GM12878 (cell line): Measurements from ENCODE around the gene KLHDC1. TPM values are rescaled to one million over a fixed set of nuclear protein-coding genes. Genes with fewer than 3 reads are reported as not detected.

Experiments
- BCL3 ChIP-seq: IDR thresholded peaks from 2 replicates; pipeline ENCODE4 v1.6.1; 2011; ENCODE audit warnings: borderline replicate concordance, low read depth, mild to moderate bottlenecking, moderate library complexity, low read length; ENCODE audit not compliant: insufficient read depth, poor library complexity, severe bottlenecking
- CBFB ChIP-seq: IDR thresholded peaks from 2 replicates; pipeline ENCODE4 v1.6.1; 2016; ENCODE audit warnings: antibody characterized with exemption, low read depth
- E2F8 ChIP-seq: fragments of 450-650 bp; IDR thresholded peaks from 2 replicates; pipeline ENCODE4 v1.6.1; 2018; ENCODE audit warnings: mild to moderate bottlenecking, low read depth, moderate library complexity; ENCODE audit not compliant: partially characterized antibody
- ETV6 ChIP-seq, 2 experiments: fragments of 450-650 bp in 1 of 2; IDR thresholded peaks in 1 of 2; conservative IDR thresholded peaks in 1 of 2; 2 replicates each; pipeline ENCODE4 v1.6.1; 2014; ENCODE audit warnings: antibody characterized with exemption in 1 of 2, borderline replicate concordance in 1 of 2, low read depth in 1 of 2, mild to moderate bottlenecking in 1 of 2, moderate library complexity in 1 of 2
- POLR2AphosphoS5 ChIP-seq: IDR thresholded peaks from 2 replicates; pipeline ENCODE4 v1.6.1; 2011; ENCODE audit warnings: mild to moderate bottlenecking, low read length, inconsistent platforms
- RB1 ChIP-seq: fragments of 450-650 bp; formaldehyde crosslinking; IDR thresholded peaks from 2 replicates; pipeline ENCODE4 v1.6.1; 2017; ENCODE audit warnings: mild to moderate bottlenecking, borderline replicate concordance
- SIN3A ChIP-seq: IDR thresholded peaks from 2 replicates; pipeline ENCODE4 v1.6.1; 2012; ENCODE audit warnings: low read depth, low read length, improper control_type of control experiment
- YBX1 ChIP-seq: fragments of 450-650 bp; IDR thresholded peaks from 2 replicates; pipeline ENCODE4 v1.6.1; 2016; ENCODE audit warnings: antibody characterized with exemption
- ZBTB33 ChIP-seq: fragments of 450-650 bp; IDR thresholded peaks from 2 replicates; pipeline ENCODE4 v1.6.1; 2017; ENCODE audit warnings: mild to moderate bottlenecking
- ZNF207 ChIP-seq: fragments of 450-650 bp; IDR thresholded peaks from 2 replicates; pipeline ENCODE4 v1.6.1; 2014; ENCODE audit warnings: antibody characterized with exemption, mild to moderate bottlenecking, borderline replicate concordance
- ZNF592 ChIP-seq: fragments of 450-650 bp; IDR thresholded peaks from 2 replicates; pipeline ENCODE4 v1.6.1; 2017; ENCODE audit warnings: mild to moderate bottlenecking, moderate library complexity
- polyA plus RNA-seq, 11 experiments: library from polyadenylated mRNA; depleted of rRNA in 4 of 11; unstranded in 6 of 11; stranded (reverse) in 5 of 11; fragments of >200 nt; fragmentation: Nextera tagmentation in 4 of 11; fragmentation: Illumina TruSeq in 1 of 11; extraction: Ambion mirVana in 4 of 11; extraction: Trizol in 1 of 11; gene quantifications; 1 replicate in 1 of 11; 2 replicates in 10 of 11; pipeline versions ENCODE4 v1.2.1 to v1.2.3, GENCODE V29; 2011 to 2016; ENCODE audit warnings: inconsistent platforms in 2 of 11, missing spikeins in 2 of 11, low read depth in 1 of 11
- total RNA-seq, 4 experiments: library from RNA; depleted of rRNA in 3 of 4; stranded (reverse); fragments of >200 nt in 3 of 4; fragmentation: Illumina TruSeq in 1 of 4; extraction: Trizol in 1 of 4; gene quantifications; 2 replicates each; pipeline versions ENCODE4 v1.2.1 to v1.2.3, GENCODE V29; 2013 to 2021
- TF ChIP-seq, protein P1 (sequence below): IDR thresholded peaks from 2 replicates; pipeline ENCODE4 v1.6.1; 2011; ENCODE audit warnings: mild to moderate bottlenecking, low read depth, low read length, moderate library complexity; ENCODE audit not compliant: insufficient replicate concordance
- TF ChIP-seq, protein P2 (sequence below): IDR thresholded peaks from 2 replicates; pipeline ENCODE4 v1.6.1; 2012; ENCODE audit warnings: low read depth, low read length, improper control_type of control experiment

Gene KLHDC1
- total and polyA plus RNA-seq, 10 of the 15 experiments (the other 5 are each of a cell fraction or from before 2014, with no cell fraction given) = 0.22 to 0.98 (median 0.55) TPM

DNA sequence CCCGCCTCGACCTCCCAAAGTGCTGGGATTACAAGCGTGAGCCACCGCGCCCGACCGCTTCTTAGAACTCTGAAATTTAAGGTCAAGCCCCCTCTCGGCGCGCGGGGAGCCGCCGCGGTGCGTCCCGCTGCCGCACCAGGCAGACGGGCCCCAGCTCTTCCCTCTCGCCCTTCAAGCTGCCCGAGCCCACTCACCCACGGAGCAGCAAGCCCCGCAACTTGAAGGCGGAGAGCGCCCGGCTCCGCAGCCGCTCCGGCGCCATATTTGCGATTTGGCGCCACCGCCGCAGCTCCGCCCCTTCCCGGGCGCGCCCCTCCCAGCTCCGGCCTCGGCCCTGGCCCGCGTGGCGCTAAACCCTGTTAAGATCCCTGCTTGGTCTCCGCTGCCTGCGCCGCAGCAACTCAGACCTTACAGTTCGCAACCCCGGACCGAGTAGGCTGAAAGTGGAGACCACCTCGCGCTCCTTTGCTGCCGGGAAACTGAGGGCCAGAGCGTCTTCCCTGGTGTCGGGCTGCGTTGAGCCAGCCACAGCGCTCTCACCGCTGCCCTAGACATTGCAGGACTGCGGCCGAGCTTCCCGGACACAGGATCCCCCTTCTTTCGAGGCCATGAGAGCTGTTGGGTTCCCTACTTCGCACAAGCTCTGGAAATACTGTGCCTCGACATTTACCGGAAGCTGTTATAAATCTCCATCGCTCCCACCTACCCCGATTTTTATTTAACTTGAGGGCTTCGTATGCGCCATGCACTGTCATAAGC lies 4.8 kb upstream of the KLHDC1 start, which contains the start of gene POLE2 (continued):
- TF ChIP-seq, protein P1, sequence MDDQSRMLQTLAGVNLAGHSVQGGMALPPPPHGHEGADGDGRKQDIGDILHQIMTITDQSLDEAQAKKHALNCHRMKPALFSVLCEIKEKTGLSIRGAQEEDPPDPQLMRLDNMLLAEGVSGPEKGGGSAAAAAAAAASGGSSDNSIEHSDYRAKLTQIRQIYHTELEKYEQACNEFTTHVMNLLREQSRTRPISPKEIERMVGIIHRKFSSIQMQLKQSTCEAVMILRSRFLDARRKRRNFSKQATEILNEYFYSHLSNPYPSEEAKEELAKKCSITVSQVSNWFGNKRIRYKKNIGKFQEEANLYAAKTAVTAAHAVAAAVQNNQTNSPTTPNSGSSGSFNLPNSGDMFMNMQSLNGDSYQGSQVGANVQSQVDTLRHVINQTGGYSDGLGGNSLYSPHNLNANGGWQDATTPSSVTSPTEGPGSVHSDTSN = no peak
- peak; percentile 60; the same call in 1 of the 2 replicates for TF ChIP-seq SIN3A
- peak; percentile 59; the same call in 1 of the 2 replicates for TF ChIP-seq ZNF207
- peak; percentile 70; the same call in 1 of the 2 replicates for TF ChIP-seq POLR2AphosphoS5
- TF ChIP-seq ZBTB33 = peak; percentile 88
- TF ChIP-seq YBX1 = no peak
- peak; percentile 99 for TF ChIP-seq RB1
- no peak for TF ChIP-seq E2F8
- TF ChIP-seq BCL3 = no peak
- TF ChIP-seq ZNF592 = no peak
- no peak for TF ChIP-seq ETV6 (conservative IDR thresholded peaks at IDR 0.05 in 1 of 2, IDR thresholded peaks at IDR 0.05 in 1 of 2; ENCODE audit: borderline replicate concordance in 1 of 2, low read depth in 1 of 2)
- TF ChIP-seq CBFB = peak; percentile 35; the same call in 1 of the 2 replicates
- TF ChIP-seq, protein P2, sequence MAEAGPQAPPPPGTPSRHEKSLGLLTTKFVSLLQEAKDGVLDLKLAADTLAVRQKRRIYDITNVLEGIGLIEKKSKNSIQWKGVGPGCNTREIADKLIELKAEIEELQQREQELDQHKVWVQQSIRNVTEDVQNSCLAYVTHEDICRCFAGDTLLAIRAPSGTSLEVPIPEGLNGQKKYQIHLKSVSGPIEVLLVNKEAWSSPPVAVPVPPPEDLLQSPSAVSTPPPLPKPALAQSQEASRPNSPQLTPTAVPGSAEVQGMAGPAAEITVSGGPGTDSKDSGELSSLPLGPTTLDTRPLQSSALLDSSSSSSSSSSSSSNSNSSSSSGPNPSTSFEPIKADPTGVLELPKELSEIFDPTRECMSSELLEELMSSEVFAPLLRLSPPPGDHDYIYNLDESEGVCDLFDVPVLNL = peak; percentile 86
